ENCODE data around the gene SYTL1. TPM values are rescaled to one million over a fixed set of nuclear protein-coding genes. Genes with fewer than 3 reads are reported as not detected.

SYTL1 gene
- total RNA-seq, 2 experiments from 2014 or later = 81.7 to 117 TPM

DNA sequence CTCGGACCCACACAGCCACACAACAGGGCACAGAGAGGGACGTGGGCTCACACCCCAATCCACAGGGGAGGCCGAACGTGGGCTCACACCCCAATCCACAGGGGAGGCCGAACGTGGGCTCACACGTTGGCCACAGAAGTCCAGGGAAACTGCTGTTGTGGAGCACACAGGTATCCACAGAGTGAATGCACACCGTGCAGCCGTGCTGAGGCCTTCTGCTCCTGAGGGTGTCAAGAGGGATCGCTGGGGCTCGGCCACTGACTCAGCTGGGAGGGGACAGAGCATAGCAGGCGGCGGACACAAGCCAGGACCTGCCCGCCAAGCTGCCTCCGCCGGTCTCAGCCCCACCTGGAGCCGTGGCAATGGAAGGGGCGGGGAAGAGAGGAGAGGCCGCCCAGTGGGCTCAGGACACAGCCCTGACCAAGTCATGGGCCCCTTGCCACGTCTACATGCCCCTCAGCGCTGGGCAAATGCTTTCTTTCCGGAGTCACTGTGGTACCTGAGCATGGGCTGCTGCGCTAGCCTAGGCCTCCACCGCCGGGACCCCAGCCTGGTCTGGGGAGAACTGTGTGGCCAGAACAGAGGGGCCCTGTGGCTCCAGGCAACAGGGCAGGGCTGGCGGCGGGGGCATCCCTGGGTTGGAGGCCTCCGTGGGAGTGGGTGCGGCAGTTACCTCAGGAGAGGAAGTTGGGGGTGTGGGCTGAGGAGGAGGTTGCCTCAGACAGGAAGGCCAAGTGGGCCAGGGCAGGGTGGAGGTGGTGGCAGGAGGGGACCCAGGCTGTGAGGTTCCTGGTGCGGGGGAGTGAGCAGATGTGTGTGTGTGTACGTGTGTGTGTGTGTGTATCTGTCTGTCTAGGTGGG is 1.2 kb downstream of the SYTL1 start:
- intact Hi-C loops (cut with micrococcal nuclease; ENCODE audit: unreplicated experiment) = loop anchor here (1.0 to 5.0 kb wide), 2 partner anchors 14 to 49 kb away; partner anchors contain the start of gene GPR3
- Histone ChIP-seq H3K9me3 (ENCODE audit: low read length) (no peaks in the 10 kb centered on the region), H3K79me2 (ENCODE audit: insufficient read depth, low read depth, low read length) (peaks cover 5% of the 10 kb centered on the region; the same call in 1 of the 2 replicates), H3K4me1 (ENCODE audit: insufficient read depth, low read length, poor library complexity, severe bottlenecking) (peaks cover 44% of the 10 kb centered on the region), H3K4me2 (ENCODE audit: low read length) (peak overlapping the region; percentile 96), H4K20me1 (ENCODE audit: insufficient read depth, low read length) (no peaks in the 10 kb centered on the region), H3K9me2 (ENCODE audit: insufficient read depth, low read length) (no peaks in the 10 kb centered on the region), H3K4me3 (ENCODE audit: low read depth, low read length, poor library complexity, severe bottlenecking) (peak overlapping the region; percentile 81), H2AFZ (ENCODE audit: low read length) (peak overlapping the region; percentile 76; the same call in 1 of the 2 replicates), H3K36me3 (ENCODE audit: insufficient read depth, low read length) (peaks cover 8% of the 10 kb centered on the region; the same call in 1 of the 2 replicates), H3K27ac (ENCODE audit: low read depth, low read length, poor library complexity, severe bottlenecking) (peak overlapping the region; percentile 70)
- CTCF ChIA-PET (ENCODE audit: unreplicated experiment) = interaction anchor here (0.8 to 1.2 kb wide), 2 partner anchors 14 to 23 kb away, joined by 3 read pairs; no protein-coding TSS in a partner anchor
- TF ChIP-seq CTCF (conservative IDR thresholded peaks at IDR 0.05; ENCODE audit: low read length) = no peak
- no peak for TF ChIP-seq EZH2phosphoT487 (IDR thresholded peaks at IDR 0.05; ENCODE audit: borderline replicate concordance, low read depth, low read length)
- DNase-seq (ENCODE audit: low spot score) = peak; percentile 76
- TSS peak; percentile 55 for BruUV-seq (replicated peaks)
- POLR2A ChIA-PET = interaction anchor here (1.1 kb wide), 1 partner anchor 93 kb away, joined by 3 read pairs; no protein-coding TSS in a partner anchor

- Histone ChIP-seq H3K79me2 (ENCODE audit: insufficient read depth, low read depth, low read length) (peaks cover 5% of the 10 kb centered on the region; the same call in 1 of the 2 replicates), H3K4me2 (ENCODE audit: low read length) (peak overlapping the region; percentile 96), H3K4me1 (ENCODE audit: insufficient read depth, low read length, poor library complexity, severe bottlenecking) (peaks cover 44% of the 10 kb centered on the region), H3K9me2 (ENCODE audit: insufficient read depth, low read length) (no peaks in the 10 kb centered on the region), H3K36me3 (ENCODE audit: insufficient read depth, low read length) (peaks cover 8% of the 10 kb centered on the region; the same call in 1 of the 2 replicates), H2AFZ (ENCODE audit: low read length) (peak overlapping the region; percentile 76; the same call in 1 of the 2 replicates), H3K27ac (ENCODE audit: low read depth, low read length, poor library complexity, severe bottlenecking) (peak overlapping the region; percentile 70), H3K9me3 (ENCODE audit: low read length) (no peaks in the 10 kb centered on the region), H3K4me3 (ENCODE audit: low read depth, low read length, poor library complexity, severe bottlenecking) (peak overlapping the region; percentile 81), H4K20me1 (ENCODE audit: insufficient read depth, low read length) (no peaks in the 10 kb centered on the region)
- TF ChIP-seq EZH2phosphoT487 (IDR thresholded peaks at IDR 0.05; ENCODE audit: borderline replicate concordance, low read depth, low read length) = no peak
- TF ChIP-seq CTCF (conservative IDR thresholded peaks at IDR 0.05; ENCODE audit: low read length) = 0 out of 2 replicates have a peak, but pooled peaks have one; percentile 17
- ChIA-PET CTCF (ENCODE audit: unreplicated experiment) (interaction anchor here (0.6 kb wide), 1 partner anchor 13 kb away, joined by 3 read pairs; no protein-coding TSS in a partner anchor), POLR2A (interaction anchor here (1.1 kb wide), 1 partner anchor 93 kb away, joined by 3 read pairs; no protein-coding TSS in a partner anchor)
- intact Hi-C loops (cut with micrococcal nuclease; ENCODE audit: unreplicated experiment) = loop anchor here (1.0 to 5.0 kb wide), 2 partner anchors 14 to 49 kb away; partner anchors contain the start of gene GPR3
- BruUV-seq (replicated peaks) = no TSS peak
- DNase-seq (ENCODE audit: low spot score) = peak; percentile 24
Measured at GRCh38 chr1:27343639-27344025, 1.8 kb downstream of the SYTL1 start.

All from OCI-LY7 (cell line).